SU-DHL-6 (cell line): Measurements from ENCODE around the gene OAS3.

Source experiments
- EZH2phosphoT487 ChIP-seq: fragments of 200-600 bp; sonication (generic), shearing (Covaris generic); conservative IDR thresholded peaks from 2 replicates; pipeline ENCODE4 v1.6.1; 2018; ENCODE audit warnings: mild to moderate bottlenecking, antibody characterized with exemption, low read length, moderate library complexity, mixed read lengths
- TF ChIP-seq, protein P1 (sequence below): fragments of 200-600 bp; sonication (generic); IDR thresholded peaks from one replicate; pipeline ENCODE4 v1.5.1; 2017; ENCODE audit warnings: antibody characterized with exemption, mild to moderate bottlenecking, low read length, moderate library complexity; ENCODE audit not compliant: insufficient read depth, poor library complexity, severe bottlenecking

DNA sequence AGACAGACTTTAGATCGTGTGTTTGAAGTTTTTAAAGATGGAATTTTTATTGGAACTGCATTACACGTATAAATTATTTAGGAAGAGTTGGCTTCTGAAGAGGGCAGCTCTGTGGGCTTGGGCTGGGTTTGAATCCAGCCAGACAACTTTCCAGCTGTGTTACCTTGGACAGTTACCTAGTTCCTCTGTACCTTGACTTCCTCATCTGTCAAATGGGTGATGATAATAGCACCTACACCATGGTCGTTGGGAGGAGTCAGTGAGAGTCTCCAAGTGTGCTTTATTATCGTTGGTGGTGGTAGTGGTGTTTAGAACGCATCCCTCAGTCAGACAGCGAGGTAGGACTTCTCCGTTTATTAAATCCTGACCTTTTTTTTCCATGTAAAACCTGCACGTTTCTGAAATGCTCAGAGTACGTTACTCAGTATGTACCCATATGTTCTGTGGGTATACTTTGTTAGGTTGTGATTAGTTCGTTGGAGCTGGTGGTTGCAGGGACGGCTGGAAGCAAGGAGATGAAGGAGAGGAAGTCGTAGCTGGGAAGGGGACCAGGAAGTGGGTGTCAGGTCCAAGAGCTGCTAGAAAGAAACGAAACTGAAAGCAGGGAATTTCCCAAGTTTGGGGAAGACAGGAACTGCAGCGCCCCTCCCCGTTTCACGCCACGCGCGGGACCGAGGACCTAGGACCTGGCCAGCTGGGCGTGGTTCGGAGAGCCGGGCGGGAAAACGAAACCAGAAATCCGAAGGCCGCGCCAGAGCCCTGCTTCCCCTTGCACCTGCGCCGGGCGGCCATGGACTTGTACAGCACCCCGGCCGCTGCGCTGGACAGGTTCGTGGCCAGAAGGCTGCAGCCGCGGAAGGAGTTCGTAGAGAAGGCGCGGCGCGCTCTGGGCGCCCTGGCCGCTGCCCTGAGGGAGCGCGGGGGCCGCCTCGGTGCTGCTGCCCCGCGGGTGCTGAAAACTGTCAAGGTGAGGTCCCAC is at the start of gene OAS3:
- TF ChIP-seq, protein P1, sequence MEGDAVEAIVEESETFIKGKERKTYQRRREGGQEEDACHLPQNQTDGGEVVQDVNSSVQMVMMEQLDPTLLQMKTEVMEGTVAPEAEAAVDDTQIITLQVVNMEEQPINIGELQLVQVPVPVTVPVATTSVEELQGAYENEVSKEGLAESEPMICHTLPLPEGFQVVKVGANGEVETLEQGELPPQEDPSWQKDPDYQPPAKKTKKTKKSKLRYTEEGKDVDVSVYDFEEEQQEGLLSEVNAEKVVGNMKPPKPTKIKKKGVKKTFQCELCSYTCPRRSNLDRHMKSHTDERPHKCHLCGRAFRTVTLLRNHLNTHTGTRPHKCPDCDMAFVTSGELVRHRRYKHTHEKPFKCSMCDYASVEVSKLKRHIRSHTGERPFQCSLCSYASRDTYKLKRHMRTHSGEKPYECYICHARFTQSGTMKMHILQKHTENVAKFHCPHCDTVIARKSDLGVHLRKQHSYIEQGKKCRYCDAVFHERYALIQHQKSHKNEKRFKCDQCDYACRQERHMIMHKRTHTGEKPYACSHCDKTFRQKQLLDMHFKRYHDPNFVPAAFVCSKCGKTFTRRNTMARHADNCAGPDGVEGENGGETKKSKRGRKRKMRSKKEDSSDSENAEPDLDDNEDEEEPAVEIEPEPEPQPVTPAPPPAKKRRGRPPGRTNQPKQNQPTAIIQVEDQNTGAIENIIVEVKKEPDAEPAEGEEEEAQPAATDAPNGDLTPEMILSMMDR: no peak
- no peak for TF ChIP-seq EZH2phosphoT487
